ENCODE data around the gene RXRA.

RXRA gene

GRCh38 chr9:134315716-134316448 lies 10.4 kb upstream of the RXRA start:
- Histone ChIP-seq H3K4me2 (ENCODE audit: low read depth, low read length, poor library complexity, severe bottlenecking) (no peak overlapping the region), H3K9me3 (ENCODE audit: insufficient read depth, low read length) (no peaks in the 10 kb centered on the region), H2AFZ (ENCODE audit: low read depth, low read length, severe bottlenecking) (no peak overlapping the region), H3F3A (ENCODE audit: insufficient read depth) (no peaks in the 10 kb centered on the region), H3K9ac (ENCODE audit: low read length) (no peak overlapping the region), H4K20me1 (ENCODE audit: low read depth, low read length) (no peaks in the 10 kb centered on the region), H3K9me2 (replicated peaks; ENCODE audit: insufficient read depth, low read length) (no peaks in the 10 kb centered on the region), H3K36me3 (ENCODE audit: low read length) (no peaks in the 10 kb centered on the region), H3K79me2 (ENCODE audit: insufficient read depth, low read length) (no peaks in the 10 kb centered on the region), H3K4me3 (ENCODE audit: insufficient read depth, low read length, poor library complexity, severe bottlenecking) (no peak overlapping the region), H3K27me3 (ENCODE audit: low read length) (no peaks in the 10 kb centered on the region), H3K27ac (ENCODE audit: low read depth, low read length) (no peak overlapping the region)
- TF ChIP-seq EZH2phosphoT487 (conservative IDR thresholded peaks at IDR 0.05; ENCODE audit: low read length) (no peak), CTCF (IDR thresholded peaks at IDR 0.05; ENCODE audit: insufficient read depth, low read length, poor library complexity, severe bottlenecking) (no peak)

- no peak overlapping the region for H3K4me3 ChIP-seq (ENCODE audit: insufficient read depth, low read length, poor library complexity, severe bottlenecking)
- H3K27me3 ChIP-seq (ENCODE audit: low read length), result no peaks in the 10 kb centered on the region
- no peak overlapping the region for H3K4me2 ChIP-seq (ENCODE audit: low read depth, low read length, poor library complexity, severe bottlenecking)
- no peak overlapping the region for H2AFZ ChIP-seq (ENCODE audit: low read depth, low read length, severe bottlenecking)
- H3F3A ChIP-seq (ENCODE audit: insufficient read depth), result no peaks in the 10 kb centered on the region
- no peaks in the 10 kb centered on the region for H3K79me2 ChIP-seq (ENCODE audit: insufficient read depth, low read length)
- H4K20me1 ChIP-seq (ENCODE audit: low read depth, low read length), result no peaks in the 10 kb centered on the region
- H3K36me3 ChIP-seq (ENCODE audit: low read length), result no peaks in the 10 kb centered on the region
- no peaks in the 10 kb centered on the region for H3K9me2 ChIP-seq (replicated peaks; ENCODE audit: insufficient read depth, low read length)
- H3K9me3 ChIP-seq (ENCODE audit: insufficient read depth, low read length), result no peaks in the 10 kb centered on the region
- H3K9ac ChIP-seq (ENCODE audit: low read length), result no peak overlapping the region
- no peak overlapping the region for H3K27ac ChIP-seq (ENCODE audit: low read depth, low read length)
- TF ChIP-seq EZH2phosphoT487 (conservative IDR thresholded peaks at IDR 0.05; ENCODE audit: low read length), result no peak
- no peak for TF ChIP-seq CTCF (IDR thresholded peaks at IDR 0.05; ENCODE audit: insufficient read depth, low read length, poor library complexity, severe bottlenecking)
Measured at GRCh38 chr9:134316449-134317160, 9.7 kb upstream of the RXRA start.

- TF ChIP-seq EZH2phosphoT487 (conservative IDR thresholded peaks at IDR 0.05; ENCODE audit: low read length) (no peak), CTCF (IDR thresholded peaks at IDR 0.05; ENCODE audit: insufficient read depth, low read length, poor library complexity, severe bottlenecking) (no peak)
- Histone ChIP-seq H3K9me2 (replicated peaks; ENCODE audit: insufficient read depth, low read length) (no peaks in the 10 kb centered on the region), H3F3A (ENCODE audit: insufficient read depth) (no peaks in the 10 kb centered on the region), H3K9ac (ENCODE audit: low read length) (no peak overlapping the region), H3K27me3 (ENCODE audit: low read length) (no peaks in the 10 kb centered on the region), H3K79me2 (ENCODE audit: insufficient read depth, low read length) (no peaks in the 10 kb centered on the region), H3K9me3 (ENCODE audit: insufficient read depth, low read length) (no peaks in the 10 kb centered on the region), H3K4me3 (ENCODE audit: insufficient read depth, low read length, poor library complexity, severe bottlenecking) (no peak overlapping the region), H4K20me1 (ENCODE audit: low read depth, low read length) (no peaks in the 10 kb centered on the region), H3K4me2 (ENCODE audit: low read depth, low read length, poor library complexity, severe bottlenecking) (no peak overlapping the region), H2AFZ (ENCODE audit: low read depth, low read length, severe bottlenecking) (no peak overlapping the region), H3K36me3 (ENCODE audit: low read length) (no peaks in the 10 kb centered on the region), H3K27ac (ENCODE audit: low read depth, low read length) (no peak overlapping the region)
Measured at GRCh38 chr9:134317400-134317789, 8.9 kb upstream of the RXRA start.

Data from SU-DHL-6 (cell line).